Measurements from ENCODE around the gene PF4V1.

The PF4V1 gene, protein sequence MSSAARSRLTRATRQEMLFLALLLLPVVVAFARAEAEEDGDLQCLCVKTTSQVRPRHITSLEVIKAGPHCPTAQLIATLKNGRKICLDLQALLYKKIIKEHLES

DNA sequence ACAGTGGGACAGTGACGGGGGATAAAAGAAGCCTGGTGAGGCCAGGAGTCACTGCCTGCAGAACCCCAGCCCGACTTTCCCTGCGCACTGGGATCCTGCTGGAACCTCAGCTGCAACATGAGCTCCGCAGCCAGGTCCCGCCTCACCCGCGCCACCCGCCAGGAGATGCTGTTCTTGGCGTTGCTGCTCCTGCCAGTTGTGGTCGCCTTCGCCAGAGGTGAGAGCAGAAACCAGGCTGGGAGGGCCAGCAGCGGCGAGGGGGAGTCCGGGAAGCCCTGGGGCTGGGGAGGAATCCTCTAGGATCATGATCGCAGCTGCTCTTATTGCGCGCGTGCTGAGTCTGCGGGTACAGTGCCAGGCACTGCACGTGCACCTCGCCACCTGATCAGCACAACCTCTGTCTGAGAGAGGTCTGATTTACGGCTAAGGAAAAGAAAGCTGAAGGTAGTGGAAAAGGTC lies at the start of gene PF4V1:
PF4V1 (plus strand) TSS at position 51 of the 459 bp plus-strand sequence; CDS start at position 118, 67 bp downstream.
- DNase-seq (ENCODE audit: low spot score) = no peak

GRCh38 chr4:73810191-73810590 lies 42.9 kb upstream of the PF4V1 start:
- DNase-seq (ENCODE audit: low spot score) = no peak

GRCh38 chr4:73811841-73812240 lies 41.3 kb upstream of the PF4V1 start:
- no peak for DNase-seq (ENCODE audit: low spot score)

DNA sequence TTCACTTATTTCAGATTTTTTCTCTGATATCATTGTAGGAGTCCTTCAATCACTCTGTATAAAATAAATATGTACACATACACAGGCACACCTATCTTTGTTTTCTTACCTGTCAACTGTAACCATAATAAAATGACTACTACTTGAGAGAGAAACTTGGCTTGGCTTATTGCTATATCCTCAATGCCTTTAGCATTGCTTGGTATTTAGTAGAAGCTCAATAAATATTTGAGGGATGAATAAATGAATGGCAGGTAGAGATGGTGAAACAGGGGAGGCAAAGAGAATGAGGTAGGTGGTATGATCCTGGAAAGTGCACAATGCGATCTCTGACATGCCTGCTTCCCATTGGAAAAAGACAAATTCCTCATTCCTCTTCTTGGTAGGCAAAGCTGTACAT lies 38.4 kb upstream of the PF4V1 start:
- DNase-seq (ENCODE audit: low spot score) = no peak

DNA sequence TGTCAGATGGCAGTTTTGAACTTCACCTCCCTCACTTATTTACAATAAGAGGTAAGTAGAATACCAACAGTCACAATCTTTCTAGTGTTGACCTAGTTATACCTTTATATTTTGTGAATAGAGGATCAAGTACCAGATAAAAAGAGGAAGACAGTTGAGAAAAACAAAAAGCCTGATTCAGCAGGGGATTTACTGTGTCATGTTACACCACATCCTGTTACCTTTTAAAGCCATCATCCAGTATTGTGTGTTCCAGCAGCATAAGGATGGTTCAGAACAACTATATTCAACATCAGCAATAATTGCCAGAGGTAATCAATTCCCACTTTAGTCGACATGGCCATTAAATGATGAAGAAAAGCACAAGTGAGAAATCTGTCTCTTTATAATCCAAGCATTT lies 38.0 kb upstream of the PF4V1 start:
- no peak for DNase-seq (ENCODE audit: low spot score)

- no peak for DNase-seq (ENCODE audit: low spot score)
Measured at GRCh38 chr4:73816814-73817213, 36.3 kb upstream of the PF4V1 start.

- no peak for DNase-seq (ENCODE audit: low spot score)
Measured at GRCh38 chr4:73817341-73817740, 35.8 kb upstream of the PF4V1 start.

DNA sequence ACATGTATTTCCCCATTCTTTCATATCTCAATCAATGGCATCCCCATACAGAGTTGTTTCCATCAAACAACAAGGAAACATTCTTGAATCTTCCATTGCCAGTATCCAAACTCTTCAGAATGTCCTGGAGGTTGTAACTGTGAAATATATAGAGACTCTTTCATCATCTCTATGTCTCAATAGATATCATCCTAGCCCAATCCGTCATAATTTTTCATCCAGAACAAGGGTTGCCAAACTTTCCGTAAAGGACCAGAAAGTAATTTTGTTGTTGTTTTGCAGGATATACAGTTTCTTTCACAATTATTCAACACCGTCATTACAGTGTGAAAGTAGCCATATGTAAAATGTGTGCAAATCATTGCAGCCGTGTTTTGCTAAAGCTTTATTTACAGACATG lies 31.8 kb upstream of the PF4V1 start:
- no peak for DNase-seq (ENCODE audit: low spot score)

- no peak for DNase-seq (ENCODE audit: low spot score)
Measured at GRCh38 chr4:73822389-73822788, 30.7 kb upstream of the PF4V1 start.

GRCh38 chr4:73822812-73823504 lies 30.1 kb upstream of the PF4V1 start:
- no peak for DNase-seq (ENCODE audit: low spot score)

- DNase-seq (ENCODE audit: low spot score) = no peak
Measured at GRCh38 chr4:73823760-73824159, 29.3 kb upstream of the PF4V1 start.

GRCh38 chr4:73828956-73829355 lies 24.1 kb upstream of the PF4V1 start:
- DNase-seq (ENCODE audit: low spot score) = no peak

DNA sequence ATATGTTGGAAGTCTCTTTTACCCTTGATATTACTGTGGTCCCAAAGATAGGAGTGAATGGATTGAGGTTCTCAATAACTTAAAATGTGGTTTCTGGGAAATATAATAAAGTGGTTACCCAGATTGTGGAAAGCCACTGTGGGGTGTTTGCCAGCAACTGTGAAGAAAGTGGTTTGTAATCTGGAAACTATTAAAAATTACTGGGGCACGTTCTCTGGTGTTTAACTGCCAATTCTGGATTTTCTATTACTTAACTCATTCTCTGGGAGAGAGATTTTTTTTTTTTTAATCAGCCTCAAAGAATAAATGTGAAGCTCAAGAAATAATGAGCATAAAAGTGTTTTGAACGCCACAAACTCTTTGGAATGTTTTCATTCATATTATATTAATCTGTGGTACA lies 21.5 kb upstream of the PF4V1 start:
- no peak for DNase-seq (ENCODE audit: low spot score)

DNA sequence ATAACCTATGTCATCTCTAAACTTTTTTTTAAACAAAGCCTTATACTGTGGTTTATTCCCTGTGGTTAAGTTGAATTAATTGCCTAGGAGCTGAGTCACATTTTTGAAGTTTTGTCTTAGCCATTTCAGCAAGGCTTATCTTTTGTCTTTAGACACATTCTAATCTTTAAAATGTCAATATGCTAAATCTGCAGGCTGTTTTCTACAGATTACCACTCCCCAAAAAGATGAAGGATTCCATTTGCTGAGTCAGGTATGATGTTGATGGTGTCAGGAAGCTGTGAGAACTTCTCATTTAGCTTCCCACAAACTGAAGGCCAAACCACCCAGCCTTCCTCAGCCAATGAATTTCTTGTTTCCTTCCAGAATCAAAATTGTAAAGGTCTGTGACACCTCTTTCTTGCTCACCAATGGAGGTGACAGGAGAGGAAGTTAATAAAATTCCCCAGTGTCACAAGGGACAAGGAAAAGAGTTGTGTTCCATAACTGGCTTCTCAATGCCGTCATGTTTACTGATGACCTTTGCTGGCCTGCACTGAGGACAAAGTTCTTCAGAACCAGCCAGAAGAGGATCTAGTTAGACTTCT lies 20.4 kb upstream of the PF4V1 start:
- DNase-seq (ENCODE audit: low spot score) = no peak

- DNase-seq (ENCODE audit: low spot score) = no peak
Measured at GRCh38 chr4:73836373-73837279, 16.5 kb upstream of the PF4V1 start, which contains the start of gene CXCL6. TSS of gene CXCL6 (plus strand) at chr4:73836678. CDS start at chr4:73836751, 73 bp downstream.

- DNase-seq (ENCODE audit: low spot score) = no peak
Measured at GRCh38 chr4:73839071-73839470, 14.0 kb upstream of the PF4V1 start.

GRCh38 chr4:73839715-73840114 lies 13.4 kb upstream of the PF4V1 start:
- DNase-seq (ENCODE audit: low spot score) = no peak

- no peak for DNase-seq (ENCODE audit: low spot score)
Measured at GRCh38 chr4:73841243-73841925, 11.7 kb upstream of the PF4V1 start.

DNA sequence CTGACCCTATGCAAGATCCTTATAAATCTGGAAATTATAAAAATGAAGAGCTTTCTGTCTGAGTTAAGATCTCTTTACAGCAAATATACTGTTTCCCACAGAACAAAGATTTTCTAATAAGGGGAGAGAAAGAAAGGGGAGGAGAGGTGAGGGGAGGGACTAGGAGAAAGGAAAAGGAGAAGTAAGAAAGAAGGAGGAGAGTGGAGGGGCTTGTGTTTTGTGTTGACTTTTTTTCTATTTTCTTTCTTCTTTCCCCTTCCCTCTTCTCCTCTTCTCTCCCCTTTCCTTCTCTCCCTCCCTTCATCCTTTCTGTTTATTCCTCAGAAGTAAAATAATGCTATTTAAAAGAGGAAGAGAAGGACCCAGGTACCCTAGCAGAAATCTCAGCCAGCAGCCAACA lies 10.4 kb upstream of the PF4V1 start:
- no peak for DNase-seq (ENCODE audit: low spot score)

GRCh38 chr4:73843369-73843768 lies 9.7 kb upstream of the PF4V1 start:
- no peak for DNase-seq (ENCODE audit: low spot score)

DNA sequence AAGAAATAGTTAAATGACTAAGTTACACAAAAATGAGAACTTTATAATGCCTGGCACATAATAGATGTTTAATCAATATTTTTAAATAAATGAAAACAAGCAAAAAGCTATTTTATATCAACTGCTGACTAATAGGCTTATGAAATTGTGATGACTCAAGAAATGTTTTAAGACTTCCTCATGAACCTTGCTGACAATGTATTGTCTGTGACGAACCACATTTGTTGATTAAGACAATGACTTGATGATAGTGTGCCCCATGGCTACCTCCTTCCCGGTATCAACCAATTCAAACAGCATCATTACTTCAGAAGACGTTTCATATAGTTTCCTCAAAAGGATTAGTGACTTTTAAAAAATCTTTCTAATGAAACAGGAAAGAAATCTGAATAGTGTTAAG lies 8.8 kb upstream of the PF4V1 start:
- no peak for DNase-seq (ENCODE audit: low spot score)

GRCh38 chr4:73844806-73845205 lies 8.3 kb upstream of the PF4V1 start:
- DNase-seq (ENCODE audit: low spot score) = no peak

Measured in hepatic stellate cell (primary cell).